Activated CD4-positive, alpha-beta T cell treated with anti-CD3 and anti-CD28 coated beads for 48 hours (primary cell): Measurements from ENCODE around the gene COPS9.
A peak's percentile ranks its signal among the peaks of the same experiment; 100 is the strongest.

Experiments
- DNase-seq: peaks from one replicate; pipeline ENCODE4 v3.0.0-alpha.2; 2020

Gene COPS9

GRCh38 chr2:240147382-240147781, 11.3 kb upstream of the COPS9 start:
- DNase-seq: no peak

DNA sequence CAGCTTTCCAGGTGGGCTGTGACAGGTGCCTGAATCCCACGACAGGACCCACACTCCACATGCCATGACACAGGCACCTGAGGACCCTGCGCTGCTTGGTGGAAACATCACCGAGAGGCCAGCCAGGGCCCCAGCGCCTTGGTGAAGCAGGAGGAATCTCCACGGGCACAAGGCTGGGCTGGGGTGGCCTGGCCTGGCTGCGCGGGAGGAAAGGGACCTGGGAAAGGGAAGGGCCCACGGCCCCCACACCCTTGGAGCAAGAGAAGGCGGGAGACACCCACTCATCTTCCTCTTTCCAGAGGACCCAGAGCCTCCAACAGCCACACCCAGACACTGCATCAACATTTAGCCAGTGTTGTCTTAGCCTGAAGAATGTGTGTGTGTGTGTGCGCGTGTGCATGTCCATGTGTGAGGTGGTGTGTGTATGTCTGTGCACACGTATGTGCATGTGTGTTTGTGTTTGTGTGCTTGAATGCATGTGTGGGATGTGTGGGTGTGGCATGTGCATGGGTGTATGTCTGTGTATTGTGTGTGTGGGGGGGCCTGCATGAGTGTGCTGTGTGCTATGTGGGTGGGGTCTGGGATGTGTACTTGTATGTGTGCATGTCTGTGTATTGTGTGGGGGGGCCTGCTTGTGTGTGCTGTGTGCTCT, 10.6 kb upstream of the COPS9 start:
- DNase-seq: no peak

- no peak for DNase-seq
Observed at GRCh38 chr2:240146141-240146561, 10.0 kb upstream of the COPS9 start.

GRCh38 chr2:240145461-240145860, 9.4 kb upstream of the COPS9 start:
- DNase-seq: no peak

DNA sequence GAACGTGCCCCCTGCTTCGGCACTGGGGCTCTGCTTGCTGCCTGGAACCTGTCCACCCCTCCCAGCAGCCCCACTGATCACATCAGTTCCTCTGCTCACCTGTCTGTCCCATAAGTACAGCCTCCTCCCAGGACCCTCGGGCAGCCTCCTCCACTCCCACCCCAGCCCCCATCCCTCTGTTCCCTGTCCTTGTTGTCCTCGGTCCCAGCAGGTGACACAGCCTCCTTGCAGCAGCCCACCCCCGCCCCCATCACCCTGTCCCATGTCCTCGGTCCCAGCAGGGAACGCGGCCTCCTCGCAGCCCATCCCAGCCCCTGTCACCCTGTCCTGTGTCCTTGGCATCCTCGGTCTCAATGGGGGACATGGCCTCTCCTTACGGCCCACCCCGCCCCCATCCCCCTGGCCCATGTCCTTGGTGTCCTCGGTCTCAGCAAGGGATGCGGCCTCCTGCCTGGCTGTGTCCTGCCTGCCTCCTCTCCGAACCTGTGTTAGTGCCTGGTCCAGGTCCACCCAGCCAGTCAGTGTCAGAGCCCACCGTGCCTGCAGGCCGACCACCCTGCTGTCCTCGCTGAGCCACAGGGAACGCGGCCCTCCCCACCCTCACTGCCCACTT, 8.7 kb upstream of the COPS9 start:
- DNase-seq: no peak

GRCh38 chr2:240143801-240144648, 7.9 kb upstream of the COPS9 start:
- peak; percentile 86 for DNase-seq

DNA sequence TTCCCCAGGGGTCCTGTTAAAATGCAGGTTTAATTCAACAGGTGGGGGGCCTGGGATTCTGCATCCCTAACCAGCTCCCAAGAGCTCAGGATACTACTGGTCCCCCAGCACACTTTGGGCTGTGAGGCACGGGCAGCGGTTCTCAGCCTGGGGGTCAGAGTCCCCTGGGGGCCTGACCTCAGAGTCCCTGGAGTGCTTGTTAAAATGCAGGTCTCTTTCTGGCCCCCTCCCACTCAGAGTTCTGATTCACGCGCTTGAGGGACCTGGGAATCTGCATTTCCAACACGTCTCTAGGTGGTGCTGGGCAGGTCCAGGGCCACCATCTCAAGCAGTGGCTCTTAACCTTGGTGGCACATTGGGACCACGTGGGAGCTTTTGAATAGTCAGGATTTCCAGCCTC, 7.2 kb upstream of the COPS9 start:
- DNase-seq: no peak

DNA sequence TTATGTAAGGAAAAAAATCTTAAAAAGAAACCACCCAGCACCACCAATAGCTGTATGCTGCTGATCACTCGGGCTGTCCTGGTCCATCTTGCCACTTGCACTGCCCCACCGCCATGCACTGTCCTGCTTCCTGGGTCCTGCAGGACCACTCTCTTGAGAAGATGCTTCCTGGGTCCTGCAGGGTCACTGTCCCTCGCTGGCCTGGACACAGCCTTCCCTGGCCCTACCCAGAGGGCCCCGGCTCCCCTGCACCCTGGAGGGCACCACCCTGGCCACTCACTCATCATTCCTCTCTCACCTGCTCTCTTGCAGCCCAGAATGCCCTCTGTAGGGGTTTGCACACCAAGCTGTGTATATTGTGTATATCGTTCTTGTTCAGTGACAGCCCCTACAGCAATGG, 6.8 kb upstream of the COPS9 start:
- DNase-seq: no peak

- no peak for DNase-seq
Observed at GRCh38 chr2:240142256-240142775, 6.2 kb upstream of the COPS9 start.

DNA sequence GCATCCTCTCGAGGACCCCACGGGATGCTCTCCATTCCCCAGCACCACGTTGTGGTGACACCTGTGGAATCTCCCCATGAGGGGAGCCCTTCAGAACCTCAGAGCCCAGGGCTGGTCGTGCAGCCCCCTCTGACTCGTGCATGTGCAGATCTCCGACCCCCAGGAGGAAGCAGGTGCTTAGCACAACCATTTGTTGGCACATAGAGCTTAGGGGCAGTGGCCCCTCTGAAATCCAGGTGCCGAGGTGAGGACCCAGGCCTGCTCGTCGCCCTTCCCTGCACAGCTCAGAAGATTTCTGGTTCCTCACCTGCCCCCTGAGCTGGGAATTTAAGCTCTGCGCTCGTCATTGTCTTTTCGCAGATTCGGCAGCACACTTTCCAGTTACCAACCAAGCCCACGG, 5.6 kb upstream of the COPS9 start:
- DNase-seq: no peak

GRCh38 chr2:240140920-240141319, 4.8 kb upstream of the COPS9 start:
- no peak for DNase-seq

DNA sequence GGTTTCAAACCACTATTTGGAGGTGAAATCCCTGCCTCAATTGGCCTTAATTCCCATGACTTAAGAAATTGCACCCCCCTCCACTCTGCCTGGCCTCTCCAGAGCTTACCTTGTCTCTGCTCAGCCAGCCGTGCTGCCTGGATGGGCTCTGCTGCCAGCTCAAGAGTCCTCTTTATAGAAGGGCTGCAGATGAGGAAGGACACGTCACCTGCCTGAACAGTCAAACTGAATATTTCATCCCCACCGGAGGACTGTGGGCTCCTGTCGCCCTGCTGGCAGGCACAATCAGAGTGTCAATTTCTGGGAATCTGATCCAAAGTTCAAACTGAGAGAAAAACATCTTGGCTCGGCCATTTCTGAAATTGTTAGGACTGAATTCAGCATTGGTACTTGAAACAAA, 4.4 kb upstream of the COPS9 start, which contains the start of gene OTOS:
TSS of gene OTOS (minus strand) at position 148 of the 400 bp plus-strand sequence. CDS start 332 bp downstream, outside the sequence.
- DNase-seq: no peak

DNA sequence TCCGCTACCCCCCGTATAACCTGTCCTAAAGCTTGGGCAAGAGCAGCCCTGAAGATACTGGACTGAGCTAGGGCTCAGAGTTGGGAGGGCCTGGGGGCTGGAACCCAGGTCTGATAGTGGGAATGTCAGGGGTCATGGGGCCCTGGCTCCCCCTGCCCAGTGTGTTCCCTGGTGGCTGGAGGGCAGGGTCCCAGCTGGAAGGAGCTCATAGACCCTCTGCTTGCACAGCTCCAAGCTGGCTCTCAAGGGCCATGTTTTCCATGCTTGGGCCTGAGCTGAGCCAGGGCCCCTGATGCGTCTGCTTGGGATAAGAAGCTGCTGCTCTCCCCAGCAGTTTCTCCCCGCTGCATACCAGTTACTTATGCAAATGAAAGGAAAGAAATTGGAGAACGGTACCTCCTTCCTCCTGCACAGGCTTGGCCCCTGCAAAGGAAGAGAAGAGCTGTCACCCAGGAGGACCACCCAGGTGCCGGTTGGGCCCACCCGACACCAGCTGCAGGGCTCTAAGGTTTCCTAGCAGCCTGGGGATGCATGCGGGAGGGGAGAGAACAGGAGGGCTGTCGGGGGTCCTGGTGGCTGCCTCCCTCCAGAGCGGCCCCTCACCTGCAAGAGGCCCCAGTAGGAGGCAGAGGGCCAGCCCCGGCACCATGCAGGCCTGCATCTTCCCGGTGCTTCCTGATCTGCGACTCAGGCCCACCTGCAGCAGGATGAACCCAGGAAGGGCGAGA, 3.7 kb upstream of the COPS9 start:
- DNase-seq: no peak

DNA sequence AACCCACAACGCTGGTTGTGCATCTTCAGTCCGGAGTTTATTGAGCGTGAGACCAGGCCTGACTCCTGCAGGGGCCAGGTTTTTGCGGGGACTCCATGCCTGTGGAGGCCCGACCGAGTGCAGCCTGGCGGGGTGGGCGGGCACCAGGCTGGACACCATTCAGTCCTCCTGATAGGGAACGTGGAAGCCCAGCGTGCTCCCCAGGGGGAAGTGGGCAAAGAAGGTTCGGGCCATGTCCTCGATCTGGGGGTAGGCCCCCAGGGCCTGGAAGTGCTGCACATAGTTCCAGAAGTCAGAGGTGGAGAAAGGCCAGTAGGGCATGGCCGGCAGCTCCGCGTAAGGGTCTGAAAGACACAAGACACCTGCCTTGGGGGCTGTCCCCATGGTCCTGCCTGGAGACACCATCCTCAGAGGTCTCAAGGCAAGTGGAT, 2.9 kb upstream of the COPS9 start:
- DNase-seq: no peak

GRCh38 chr2:240138254-240138984, 2.3 kb upstream of the COPS9 start:
- DNase-seq: no peak

DNA sequence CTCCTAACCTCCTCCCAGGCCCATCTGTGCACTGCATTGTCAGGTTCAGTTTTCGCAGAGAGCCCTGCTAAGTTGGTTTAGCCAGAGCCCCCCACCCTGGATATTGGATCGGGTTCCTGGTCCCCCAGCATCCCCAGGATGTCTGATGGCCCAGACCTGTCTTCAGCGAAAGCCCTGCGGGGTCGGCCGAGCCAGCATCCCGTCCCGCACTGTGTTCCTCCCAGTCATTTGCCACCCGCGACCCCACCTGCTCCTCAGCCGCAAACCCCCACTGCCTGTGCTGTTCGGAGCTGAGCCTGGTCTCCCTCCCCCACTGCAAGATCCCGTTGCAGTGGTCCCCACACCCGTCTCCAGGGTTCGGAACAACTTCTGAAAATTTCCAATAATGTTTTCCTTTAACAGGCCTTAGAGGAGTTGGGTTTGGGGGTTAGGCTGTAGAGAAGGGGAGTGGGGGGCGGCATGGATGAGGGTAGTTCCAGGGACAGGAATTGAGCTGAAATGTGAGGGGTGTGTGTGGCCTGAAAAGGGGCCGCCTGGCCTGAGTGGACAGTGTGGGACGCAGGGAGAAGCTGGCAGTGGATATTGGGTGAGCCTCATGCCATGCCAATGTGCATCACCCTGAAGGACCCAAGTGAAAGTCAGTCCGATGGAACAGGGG, 1.6 kb upstream of the COPS9 start:
- DNase-seq: no peak

- DNase-seq: peak; percentile 34
Observed at GRCh38 chr2:240136671-240137292, 677 bp upstream of the COPS9 start.

GRCh38 chr2:240135706-240136012, 446 bp downstream of the COPS9 start:
- DNase-seq: no peak

GRCh38 chr2:240134956-240135520, 1.1 kb downstream of the COPS9 start:
- DNase-seq: no peak

- no peak for DNase-seq
Observed at GRCh38 chr2:240134466-240134865, 1.6 kb downstream of the COPS9 start.

DNA sequence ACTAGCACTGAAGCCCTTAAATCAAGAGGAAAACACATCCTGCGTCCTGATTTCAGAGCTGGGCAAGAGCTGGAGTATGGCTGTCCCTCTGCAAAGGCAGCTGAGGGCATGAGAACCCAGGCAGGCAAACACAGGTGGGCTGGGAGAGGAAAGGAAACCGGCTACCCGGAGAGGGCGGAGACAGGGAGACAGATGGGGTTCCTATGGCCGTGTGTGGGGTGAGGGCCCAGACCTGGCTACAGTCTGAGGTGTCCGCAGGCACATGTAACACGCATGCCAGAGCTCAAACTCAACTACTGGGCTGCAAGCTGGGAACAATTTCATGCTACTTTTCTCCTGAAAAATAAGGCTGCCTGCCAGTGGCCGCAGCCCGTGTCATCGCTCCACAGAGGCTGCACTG, 2.7 kb downstream of the COPS9 start:
- peak; percentile 0 for DNase-seq
